A375 (cell line): Measurements from ENCODE around the gene GGPS1. TPM values are rescaled to one million over a fixed set of nuclear protein-coding genes. Genes with fewer than 3 reads are reported as not detected.

Experiments used
- small RNA-seq: library from RNA; depleted of rRNA; stranded (forward); fragments of <200 nt; gene quantifications from one replicate; pipeline ENCODE3, GENCODE V24; 2014
- total RNA-seq: library from RNA; depleted of rRNA; stranded (reverse); fragments of >200 nt; shearing (Covaris generic); gene quantifications from 2 replicates; pipeline ENCODE4 v1.2.3, GENCODE V29; 2014; rRNA removed

GGPS1 gene
- 18.8 and 20.1 TPM in 2 replicates for total RNA-seq

GRCh38 chr1:235328271-235329138, at the start of gene GGPS1:
Gene GGPS1, plus strand, starts transcription at chr1:235328570. Its CDS starts 6,695 bp downstream, at chr1:235335265.

DNA sequence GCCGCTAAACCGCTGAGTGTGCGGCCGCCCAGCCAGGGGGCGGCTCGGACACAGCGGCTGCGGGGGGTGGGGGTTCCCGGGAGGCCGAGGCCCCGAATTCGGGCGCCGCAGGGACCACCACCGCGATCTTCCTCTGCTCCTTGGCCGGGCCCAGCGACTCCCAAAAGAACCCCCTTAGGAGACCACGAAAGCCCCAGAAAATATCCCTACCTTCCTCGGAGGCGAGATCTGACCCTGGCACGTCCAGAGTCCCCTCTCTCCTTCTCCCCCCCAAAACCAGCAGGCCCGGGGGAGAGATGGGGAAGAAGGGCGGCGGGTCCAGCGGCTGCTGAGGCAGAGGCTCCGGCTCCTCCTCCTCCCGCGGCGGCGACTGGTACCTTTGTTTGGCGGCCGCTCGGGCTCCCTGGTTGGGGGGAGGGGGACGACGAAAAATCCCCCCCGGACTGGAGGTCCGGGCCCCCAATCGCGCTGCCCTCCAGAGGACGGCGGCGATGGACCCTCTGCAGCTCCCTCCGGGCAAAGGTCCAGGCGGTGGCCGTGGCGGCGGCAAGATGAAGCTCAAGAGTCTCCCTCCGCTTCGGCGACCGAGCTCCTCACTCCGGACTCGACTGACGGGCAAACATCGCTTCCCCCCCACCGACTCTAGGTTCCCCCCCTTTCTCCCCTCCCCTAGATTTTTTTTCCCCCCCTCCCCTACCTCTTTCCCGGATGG, 655 bp upstream of the GGPS1 start, which contains the start of gene ARID4B:
ARID4B (minus strand) TSS at position 621 of the 712 bp plus-strand sequence. CDS start 1,260 bp downstream, outside the sequence.

GRCh38 chr1:235367000-235367908, 38.9 kb downstream of the GGPS1 start, which contains the start of gene TBCE:
Gene TBCE, plus strand, starts transcription at chr1:235367427. Its CDS starts 12,623 bp downstream, at chr1:235380050.

Small RNAs within 50 kb of the gene (small RNA-seq; reads per million reads assigned to genes)
- gene AL391994.1 = not detected

Other genes with a start within 250 kb of the GGPS1 start
- 153 and 155 TPM in 2 replicates for gene TOMM20, start 199.7 kb upstream of the GGPS1 start, total RNA-seq
- gene RBM34, start 167.3 kb upstream of the GGPS1 start, total RNA-seq = 102 and 107 TPM in 2 replicates
- gene ARID4B, start 391 bp upstream of the GGPS1 start, total RNA-seq = 30.5 and 43.0 TPM in 2 replicates
- 55.7 and 57.8 TPM in 2 replicates for gene TBCE, start 38.9 kb downstream of the GGPS1 start, total RNA-seq
- 46.9 and 59.0 TPM in 2 replicates for gene B3GALNT2, start 175.9 kb downstream of the GGPS1 start, total RNA-seq